PFSK-1 (cell line): ENCODE data around the gene TLR4.

Source experiments
- FOXP2 ChIP-seq: optimal IDR thresholded peaks from 2 replicates; pipeline ENCODE3; 2011; ENCODE audit warnings: borderline replicate concordance, control low read depth, inconsistent platforms; ENCODE audit not compliant: insufficient read depth; ENCODE audit errors: extremely low read length, extremely low read depth
- POLR2AphosphoS5 ChIP-seq: IDR thresholded peaks from 2 replicates; pipeline ENCODE4 v1.6.1; 2012; ENCODE audit warnings: low read depth, mild to moderate bottlenecking, control low read depth, low read length, moderate library complexity
- REST ChIP-seq, 2 experiments: IDR thresholded peaks; 2 replicates each; pipeline versions ENCODE4 v1.6.1 to v1.8.0; 2011 to 2012; ENCODE audit warnings: low read depth in 2 of 2, low read length in 2 of 2, control low read depth in 1 of 2, inconsistent platforms in 1 of 2, mild to moderate bottlenecking in 1 of 2, moderate library complexity in 1 of 2; ENCODE audit not compliant: insufficient read depth in 1 of 2
- SIN3A ChIP-seq: IDR thresholded peaks from 2 replicates; pipeline ENCODE4 v1.6.1; 2012; ENCODE audit warnings: mild to moderate bottlenecking, low read length, moderate library complexity, borderline replicate concordance; ENCODE audit not compliant: insufficient read depth
- TAF1 ChIP-seq: IDR thresholded peaks from 2 replicates; pipeline ENCODE4 v1.6.1; 2012; ENCODE audit warnings: low read length, control low read depth, borderline replicate concordance; ENCODE audit not compliant: insufficient read depth

The TLR4 gene

GRCh38 chr9:117747386-117747970 is 43.3 kb downstream of the TLR4 start:
- TF ChIP-seq SIN3A (no peak), REST (IDR thresholded peaks at IDR 0.05; ENCODE audit: insufficient read depth in 1 of 2, low read depth in 2 of 2, low read length in 2 of 2) (no peak), POLR2AphosphoS5 (no peak), FOXP2 (no peak), TAF1 (no peak)

- no peak for TF ChIP-seq REST (IDR thresholded peaks at IDR 0.05; ENCODE audit: insufficient read depth in 1 of 2, low read depth in 2 of 2, low read length in 2 of 2)
- no peak for TF ChIP-seq FOXP2
- TF ChIP-seq POLR2AphosphoS5 = no peak
- no peak for TF ChIP-seq SIN3A
- no peak for TF ChIP-seq TAF1
These were observed 46.2 kb downstream of the TLR4 start for GRCh38 chr9:117750401-117750800.

- TF ChIP-seq POLR2AphosphoS5 = no peak
- TF ChIP-seq REST (IDR thresholded peaks at IDR 0.05; ENCODE audit: insufficient read depth in 1 of 2, low read depth in 2 of 2, low read length in 2 of 2) = no peak
- no peak for TF ChIP-seq TAF1
- no peak for TF ChIP-seq SIN3A
- TF ChIP-seq FOXP2 = no peak
These were observed 48.7 kb downstream of the TLR4 start for GRCh38 chr9:117752894-117753293.

- TF ChIP-seq SIN3A (no peak), POLR2AphosphoS5 (no peak), TAF1 (no peak), FOXP2 (no peak), REST (IDR thresholded peaks at IDR 0.05; ENCODE audit: insufficient read depth in 1 of 2, low read depth in 2 of 2, low read length in 2 of 2) (no peak)
These were observed 53.5 kb downstream of the TLR4 start for GRCh38 chr9:117757561-117758190.

GRCh38 chr9:117763314-117763713 is 59.1 kb downstream of the TLR4 start:
- TF ChIP-seq POLR2AphosphoS5 = no peak
- no peak for TF ChIP-seq SIN3A
- TF ChIP-seq REST (IDR thresholded peaks at IDR 0.05; ENCODE audit: insufficient read depth in 1 of 2, low read depth in 2 of 2, low read length in 2 of 2) = no peak
- TF ChIP-seq FOXP2 = no peak
- no peak for TF ChIP-seq TAF1
